Neural progenitor cell (in vitro differentiated cells): ENCODE measurements around the gene POLDIP2. TPM values are rescaled to one million over a fixed set of nuclear protein-coding genes. Genes with fewer than 3 reads are reported as not detected.

Source experiments
- DNase-seq: peaks from one replicate; pipeline ENCODE4 v3.0.0-alpha.2; 2016; ENCODE audit warnings: low spot score
- H2AFZ ChIP-seq: fragments of 200-600 bp; sonication (generic); replicated peaks from 2 replicates; pipeline ENCODE4 v1.6.1; 2016; ENCODE audit warnings: antibody characterized with exemption
- H3F3A ChIP-seq: fragments of 200-600 bp; sonication (generic); 2 replicates; pipeline ENCODE4 v1.6.1; 2016; ENCODE audit warnings: antibody characterized with exemption, low read depth
- H3K27ac ChIP-seq: fragments of 200-600 bp; sonication (generic); 2 replicates; pipeline ENCODE4 v1.5.1; 2016; ENCODE audit warnings: mild to moderate bottlenecking
- H3K27me3 ChIP-seq: fragments of 200-600 bp; sonication (generic); 2 replicates; pipeline ENCODE4 v1.6.1; 2016; ENCODE audit warnings: mild to moderate bottlenecking, moderate library complexity
- H3K36me3 ChIP-seq: fragments of 200-600 bp; sonication (generic); 2 replicates; pipeline ENCODE4 v1.5.1; 2016
- H3K4me1 ChIP-seq: fragments of 200-600 bp; sonication (generic); 2 replicates; pipeline ENCODE4 v1.6.1; 2016; ENCODE audit warnings: mixed run types
- H3K4me2 ChIP-seq: fragments of 200-600 bp; sonication (generic); 2 replicates; pipeline ENCODE4 v1.6.1; 2016
- H3K4me3 ChIP-seq: fragments of 200-600 bp; sonication (generic); 2 replicates; pipeline ENCODE4 v1.5.1; 2016
- H3K79me2 ChIP-seq: fragments of 200-600 bp; sonication (generic); 2 replicates; pipeline ENCODE4 v1.6.1; 2016; ENCODE audit warnings: low read depth
- H3K9ac ChIP-seq: fragments of 200-600 bp; sonication (generic); 2 replicates; pipeline ENCODE4 v1.6.1; 2016
- H3K9me3 ChIP-seq: fragments of 200-600 bp; sonication (generic); 2 replicates; pipeline ENCODE4 v1.5.1; 2016; ENCODE audit warnings: low read depth
- H4K20me1 ChIP-seq: fragments of 200-600 bp; sonication (generic); 2 replicates; pipeline ENCODE4 v1.6.1; 2016; ENCODE audit warnings: low read depth
- H3K27ac Mint-ChIP-seq: 3 replicates; pipeline ENCODE4 v1.8.0; 2021; ENCODE audit warnings: mixed read lengths
- H3K27me3 Mint-ChIP-seq: 2 replicates; pipeline ENCODE4 v1.8.0; 2022; ENCODE audit warnings: low read depth, mild to moderate bottlenecking, inconsistent platforms, moderate library complexity, mixed read lengths; ENCODE audit not compliant: insufficient read depth
- H3K36me3 Mint-ChIP-seq: 3 replicates; pipeline ENCODE4 v1.8.0; 2021; ENCODE audit warnings: mixed read lengths
- H3K4me1 Mint-ChIP-seq: 3 replicates; pipeline ENCODE4 v1.8.0; 2021; ENCODE audit warnings: mixed read lengths
- H3K4me3 Mint-ChIP-seq: 3 replicates; pipeline ENCODE4 v1.8.0; 2021; ENCODE audit warnings: mild to moderate bottlenecking, moderate library complexity, mixed read lengths
- H3K9me3 Mint-ChIP-seq: 3 replicates; pipeline ENCODE4 v1.8.0; 2020; ENCODE audit warnings: mixed read lengths
- CTCF ChIP-seq: fragments of 200-600 bp; sonication (generic); IDR thresholded peaks from 2 replicates; pipeline ENCODE4 v1.5.1; 2017; ENCODE audit warnings: antibody characterized with exemption, mild to moderate bottlenecking
- EZH2 ChIP-seq: fragments of 200-600 bp; sonication (generic); IDR thresholded peaks from 2 replicates; pipeline ENCODE4 v1.6.1; 2017; ENCODE audit warnings: antibody characterized with exemption, mild to moderate bottlenecking, moderate library complexity
- EZH2phosphoT487 ChIP-seq: fragments of 200-600 bp; sonication (generic); IDR thresholded peaks from 2 replicates; pipeline ENCODE4 v1.6.1; 2017; ENCODE audit warnings: antibody characterized with exemption
- microRNA-seq: library from miRNA; unstranded; fragments of <30 nt; microRNA quantifications from one replicate; pipeline ENCODE4, GENCODE V29; 2016
- total RNA-seq: library from RNA; depleted of rRNA; stranded (reverse); fragments of >200 nt; gene quantifications from 2 replicates; pipeline ENCODE4 v1.2.3, GENCODE V29; 2015; ENCODE audit warnings: low replicate concordance

The POLDIP2 gene
- total RNA-seq, 1 donor from 2014 or later = 44.6 TPM

GRCh38 chr17:28298449-28298848 lies 58.9 kb downstream of the POLDIP2 start:
- H3K4me1 Mint-ChIP-seq = peaks cover 7% of the 10 kb centered on the region

More at GRCh38 chr17:28298449-28298848, 58.9 kb downstream of the POLDIP2 start:
- Histone ChIP-seq H3K9ac (no peak overlapping the region), H3F3A (peaks cover 4% of the 10 kb centered on the region), H3K4me1 (peaks cover 7% of the 10 kb centered on the region), H2AFZ (no peak overlapping the region), H3K4me2 (no peak overlapping the region), H4K20me1 (no peaks in the 10 kb centered on the region), H3K27me3 (no peaks in the 10 kb centered on the region), H3K9me3 (no peaks in the 10 kb centered on the region), H3K36me3 (no peaks in the 10 kb centered on the region), H3K4me3 (no peak overlapping the region), H3K27ac (no peak overlapping the region), H3K79me2 (no peaks in the 10 kb centered on the region)
- H3K9me3 Mint-ChIP-seq = no peaks in the 10 kb centered on the region
- no peak overlapping the region for H3K27ac Mint-ChIP-seq
- DNase-seq = no peak
- H3K27me3 Mint-ChIP-seq = peaks cover 6% of the 10 kb centered on the region
- no peaks in the 10 kb centered on the region for H3K36me3 Mint-ChIP-seq
- no peak for TF ChIP-seq EZH2
- TF ChIP-seq EZH2phosphoT487 = no peak
- TF ChIP-seq CTCF = no peak
- no peak overlapping the region for H3K4me3 Mint-ChIP-seq

Small RNA genes lying within 50 kb of the gene (microRNA-seq; reads per million reads assigned to microRNA genes)
- gene MIR4723 = not detected

Other genes starting within 250 kb of the POLDIP2 start
- gene TMEM97, start 38.3 kb downstream of the POLDIP2 start, total RNA-seq = 126 and 136 TPM in 2 replicates
- gene IFT20, start 22.1 kb downstream of the POLDIP2 start, total RNA-seq = 25.7 and 68.2 TPM in 2 replicates
- 13.7 and 18.6 TPM in 2 replicates for gene TNFAIP1, start 21.8 kb downstream of the POLDIP2 start, total RNA-seq
- not detected in 2 replicates for gene SEBOX, start 7.7 kb upstream of the POLDIP2 start, total RNA-seq
- gene VTN, start 12.8 kb upstream of the POLDIP2 start, total RNA-seq = 0.25 and 1.2 TPM in 2 replicates
- 3.1 and 5.5 TPM in 2 replicates for gene SARM1, start 14.2 kb upstream of the POLDIP2 start, total RNA-seq
- 2.4 TPM in 2 replicates for gene SLC46A1, start 48.7 kb upstream of the POLDIP2 start, total RNA-seq
- gene SLC13A2, start 116.1 kb upstream of the POLDIP2 start, total RNA-seq = not detected in 2 replicates
- gene FOXN1, start 148.8 kb upstream of the POLDIP2 start, total RNA-seq = not detected in 2 replicates
- 61.4 and 103 TPM in 2 replicates for gene UNC119, start 195.1 kb upstream of the POLDIP2 start, total RNA-seq
- gene PIGS, start 214.0 kb upstream of the POLDIP2 start, total RNA-seq = 15.2 and 39.5 TPM in 2 replicates
- 38.6 and 66.6 TPM in 2 replicates for gene ALDOC, start 219.4 kb upstream of the POLDIP2 start, total RNA-seq
- 141 TPM in 2 replicates for gene SPAG5, start 241.5 kb upstream of the POLDIP2 start, total RNA-seq